ENCODE measurements around the gene GRK4. TPM values are rescaled to one million over a fixed set of nuclear protein-coding genes. Genes with fewer than 3 reads are reported as not detected.

GRK4 gene
- total and polyA plus RNA-seq, 2 donors (not counting 1 experiment from before 2014, with no cell fraction given): 0.73 to 2.3 TPM

- Histone ChIP-seq H3K9ac (ENCODE audit: low read length) (no peak overlapping the region), H3K4me1 (ENCODE audit: control insufficient read depth in 2 of 2, insufficient read depth in 2 of 2, low read length in 2 of 2) (no peaks in the 10 kb centered on the region), H3K79me2 (ENCODE audit: control insufficient read depth, insufficient read depth, low read length) (no peaks in the 10 kb centered on the region), H3K9me3 (ENCODE audit: control extremely low read depth in 1 of 3, control insufficient read depth in 2 of 3, insufficient read depth in 1 of 3, low read length in 2 of 3) (no peaks in the 10 kb centered on the region), H3K4me2 (replicated peaks; ENCODE audit: low read depth, low read length, poor library complexity, severe bottlenecking) (no peak overlapping the region), H4K20me1 (ENCODE audit: control insufficient read depth, insufficient read depth, low read length, poor library complexity, severe bottlenecking) (no peaks in the 10 kb centered on the region), H3K27ac (ENCODE audit: low read length in 2 of 2) (no peak overlapping the region), H2AFZ (ENCODE audit: insufficient read depth, low read depth, low read length, poor library complexity, severe bottlenecking) (no peak overlapping the region), H3K4me3 (ENCODE audit: control extremely low read depth in 1 of 5, extremely low read depth in 1 of 5, insufficient read depth in 1 of 5, low read depth in 2 of 5, low read length in 4 of 5) (no peak overlapping the region), H3K36me3 (replicated peaks in 1 of 2; ENCODE audit: control extremely low read depth in 1 of 2, control insufficient read depth in 1 of 2, extremely low read depth in 1 of 2, insufficient read depth in 2 of 2, low read length in 1 of 2) (no peaks in the 10 kb centered on the region), H3K27me3 (replicated peaks in 1 of 4; ENCODE audit: control extremely low read depth in 1 of 4, control insufficient read depth in 3 of 4, insufficient read depth in 4 of 4, low read length in 3 of 4) (no peaks in the 10 kb centered on the region)
- Mint-ChIP-seq H3K4me1 (no peaks in the 10 kb centered on the region), H3K27ac (no peak overlapping the region), H3K4me3 (no peak overlapping the region), H3K27me3 (peaks cover 22% of the 10 kb centered on the region), H3K9me3 (ENCODE audit: insufficient read depth) (no peaks in the 10 kb centered on the region)
- no peak for ATAC-seq (ENCODE audit: low read depth)
- CTCF ChIA-PET: no interaction called here
- intact Hi-C loops (cut with micrococcal nuclease): no loop called here
- no peak for TF ChIP-seq CTCF (IDR thresholded peaks at IDR 0.05)
- TF ChIP-seq EZH2 (IDR thresholded peaks at IDR 0.05; ENCODE audit: borderline replicate concordance, insufficient read depth, low read depth, low read length, poor library complexity, severe bottlenecking): no peak
- 100% methylated on average over 1 of the region's 2 CpGs for WGBS (ENCODE audit: insufficient coverage)
- no peak for DNase-seq
- POLR2A ChIA-PET: no interaction called here
Observed at GRCh38 chr4:3010577-3010976, 47.2 kb downstream of the GRK4 start.

- POLR2A ChIA-PET: no interaction called here
- Histone ChIP-seq H3K4me3 (ENCODE audit: control extremely low read depth in 1 of 5, extremely low read depth in 1 of 5, insufficient read depth in 1 of 5, low read depth in 2 of 5, low read length in 4 of 5) (no peak overlapping the region), H3K9me3 (ENCODE audit: control extremely low read depth in 1 of 3, control insufficient read depth in 2 of 3, insufficient read depth in 1 of 3, low read length in 2 of 3) (no peaks in the 10 kb centered on the region), H4K20me1 (ENCODE audit: control insufficient read depth, insufficient read depth, low read length, poor library complexity, severe bottlenecking) (no peaks in the 10 kb centered on the region), H3K9ac (ENCODE audit: low read length) (no peak overlapping the region), H3K4me1 (ENCODE audit: control insufficient read depth in 2 of 2, insufficient read depth in 2 of 2, low read length in 2 of 2) (no peaks in the 10 kb centered on the region), H3K79me2 (ENCODE audit: control insufficient read depth, insufficient read depth, low read length) (no peaks in the 10 kb centered on the region), H3K27ac (ENCODE audit: low read length in 2 of 2) (no peak overlapping the region), H2AFZ (ENCODE audit: insufficient read depth, low read depth, low read length, poor library complexity, severe bottlenecking) (no peak overlapping the region), H3K4me2 (replicated peaks; ENCODE audit: low read depth, low read length, poor library complexity, severe bottlenecking) (no peak overlapping the region), H3K36me3 (replicated peaks in 1 of 2; ENCODE audit: control extremely low read depth in 1 of 2, control insufficient read depth in 1 of 2, extremely low read depth in 1 of 2, insufficient read depth in 2 of 2, low read length in 1 of 2) (no peaks in the 10 kb centered on the region), H3K27me3 (replicated peaks in 1 of 4; ENCODE audit: control extremely low read depth in 1 of 4, control insufficient read depth in 3 of 4, insufficient read depth in 4 of 4, low read length in 3 of 4) (no peaks in the 10 kb centered on the region)
- Mint-ChIP-seq H3K4me3 (no peak overlapping the region), H3K9me3 (ENCODE audit: insufficient read depth) (no peaks in the 10 kb centered on the region), H3K27ac (no peak overlapping the region), H3K4me1 (no peaks in the 10 kb centered on the region), H3K27me3 (peaks cover 19% of the 10 kb centered on the region)
- no peak for ATAC-seq (ENCODE audit: low read depth)
- intact Hi-C loops (cut with micrococcal nuclease): no loop called here
- CTCF ChIA-PET: no interaction called here
- no peak for TF ChIP-seq EZH2 (IDR thresholded peaks at IDR 0.05; ENCODE audit: borderline replicate concordance, insufficient read depth, low read depth, low read length, poor library complexity, severe bottlenecking)
- TF ChIP-seq CTCF (IDR thresholded peaks at IDR 0.05): no peak
- no CpG with 5 or more reads among the region's 5 CpGs for WGBS (ENCODE audit: insufficient coverage)
- no peak for DNase-seq
Observed at GRCh38 chr4:3010998-3011397, 47.6 kb downstream of the GRK4 start.
